Spinal cord (tissue), 10 donors: ENCODE results near the gene ADAMTS12. TPM values are rescaled to one million over a fixed set of nuclear protein-coding genes. Genes with fewer than 3 reads are reported as not detected.

Experiments
- DNase-seq, 6 donors: peaks; one replicate each; pipeline versions ENCODE4 v3.0.0 to v3.0.0-alpha.2; 2013 to 2015; ENCODE audit warnings: low spot score in 6 of 6, low read depth in 4 of 6
- H3K27ac ChIP-seq: one replicate; pipeline ENCODE4 v1.5.1; 2013; ENCODE audit warnings: low read depth, low read length, control low read depth
- H3K27me3 ChIP-seq: one replicate; pipeline ENCODE4 v1.6.1; 2013; ENCODE audit warnings: low read length; ENCODE audit not compliant: control insufficient read depth, insufficient read depth
- H3K36me3 ChIP-seq: one replicate; pipeline ENCODE4 v1.6.1; 2013; ENCODE audit warnings: low read length; ENCODE audit not compliant: control insufficient read depth, insufficient read depth
- H3K4me1 ChIP-seq: one replicate; pipeline ENCODE4 v1.6.1; 2013; ENCODE audit warnings: low read length; ENCODE audit not compliant: control insufficient read depth, insufficient read depth
- H3K4me3 ChIP-seq: one replicate; pipeline ENCODE4 v1.5.1; 2013; ENCODE audit warnings: low read depth, low read length, control low read depth
- H3K9me3 ChIP-seq: one replicate; pipeline ENCODE4 v1.6.1; 2013; ENCODE audit warnings: low read length; ENCODE audit not compliant: control insufficient read depth, insufficient read depth
- WGBS: methylation state at CpG from one replicate; pipeline ENCODE4 v1.1.5; 2013; ENCODE audit warnings: missing lambda C conversion rate; ENCODE audit not compliant: insufficient coverage; 5-methylcytosine and 5-hydroxymethylcytosine counted together
- polyA plus RNA-seq, 2 donors: library from polyadenylated mRNA; unstranded; fragments of 120-200 nt; gene quantifications; one replicate each; pipeline ENCODE4 v1.2.1, GENCODE V29; 2013; ENCODE audit not compliant: insufficient read length in 2 of 2
- total RNA-seq, 2 donors: library from RNA; depleted of rRNA in 1 of 2; stranded (reverse); fragments of 120-200 nt in 1 of 2; fragments of >200 nt in 1 of 2; gene quantifications; one replicate each; pipeline versions ENCODE4 v1.2.3 to v1.2.4, GENCODE V29; 2013 to 2014
- donor health status: healthy.

Gene ADAMTS12
- total and polyA plus RNA-seq, 4 donors = 8.1 to 44.5 (median 13.5) TPM

DNA sequence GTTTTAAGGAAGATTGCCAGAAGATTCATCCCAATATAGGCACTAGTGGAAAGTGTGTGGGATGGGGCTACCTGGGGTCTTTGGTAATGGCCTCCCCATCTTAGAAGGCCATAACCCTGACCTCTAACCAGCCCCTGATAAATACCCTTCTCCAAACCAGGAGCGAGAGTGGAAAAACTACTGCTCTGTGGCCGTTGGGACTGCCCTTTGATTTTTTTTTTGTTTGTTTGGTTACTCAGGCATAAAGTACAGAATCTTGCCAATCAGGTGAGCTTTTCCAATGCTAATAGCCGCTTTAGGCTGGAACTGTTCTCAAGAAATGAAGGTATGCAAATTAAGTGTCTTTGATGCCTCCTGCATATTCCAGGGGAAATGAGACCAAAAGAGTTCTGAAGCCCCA lies 153.7 kb downstream of the ADAMTS12 start:
- Histone ChIP-seq H3K4me3 (no peak overlapping the region), H3K9me3 (no peaks in the 10 kb centered on the region), H3K27ac (no peak overlapping the region), H3K27me3 (no peaks in the 10 kb centered on the region), H3K36me3 (no peaks in the 10 kb centered on the region), H3K4me1 (peaks cover 5% of the 10 kb centered on the region)
- DNase-seq = no peak
- WGBS = 88% methylated on average over 1 of the region's 3 CpGs

DNA sequence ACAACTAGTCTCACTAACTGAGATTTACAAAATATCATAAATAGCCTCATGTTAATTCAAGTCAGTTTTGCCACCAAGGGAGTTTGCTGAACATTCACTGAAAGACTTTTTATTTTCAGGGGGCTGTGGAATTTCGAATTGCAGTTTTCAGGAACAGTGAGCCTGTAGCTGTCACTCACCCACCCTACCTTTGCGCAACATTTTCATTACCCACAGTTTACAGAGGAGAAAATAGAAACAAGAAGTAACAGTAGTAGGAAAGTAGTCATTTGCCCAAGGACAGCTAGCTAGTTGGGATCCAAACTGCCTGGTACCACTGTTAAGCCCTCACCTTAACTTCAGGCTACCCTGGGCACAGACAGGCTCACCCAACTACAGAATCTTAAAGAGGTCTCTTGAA lies 154.1 kb downstream of the ADAMTS12 start:
- no CpG with 5 or more reads among the region's 2 CpGs for WGBS
- no peak for DNase-seq
- H3K27me3 ChIP-seq = no peaks in the 10 kb centered on the region
- H3K27ac ChIP-seq = no peak overlapping the region
- H3K9me3 ChIP-seq = no peaks in the 10 kb centered on the region
- peaks cover 5% of the 10 kb centered on the region for H3K4me1 ChIP-seq
- H3K36me3 ChIP-seq = no peaks in the 10 kb centered on the region
- no peak overlapping the region for H3K4me3 ChIP-seq

DNA sequence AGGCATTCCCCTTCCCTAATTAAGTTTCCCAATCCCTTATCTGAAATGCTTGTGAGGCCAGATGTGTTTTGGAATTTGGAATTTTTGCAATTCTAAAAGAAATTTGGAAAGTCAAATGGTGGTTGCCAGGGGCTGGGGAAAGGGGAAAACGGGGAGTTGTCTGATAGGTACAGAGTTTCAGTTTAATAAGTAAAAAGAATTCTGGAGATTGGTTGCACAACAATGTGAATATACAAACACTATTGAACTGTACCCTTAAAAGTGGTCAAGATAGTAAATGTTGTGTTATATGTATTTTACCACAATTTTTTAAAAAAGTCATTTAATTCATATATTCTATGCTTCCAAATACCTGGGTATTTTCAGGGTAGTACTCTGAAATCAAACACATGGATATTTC lies 154.5 kb downstream of the ADAMTS12 start:
- Histone ChIP-seq H3K9me3 (no peaks in the 10 kb centered on the region), H3K27me3 (no peaks in the 10 kb centered on the region), H3K27ac (no peak overlapping the region), H3K4me1 (peaks cover 5% of the 10 kb centered on the region), H3K4me3 (no peak overlapping the region), H3K36me3 (no peaks in the 10 kb centered on the region)
- DNase-seq = no peak
- WGBS = no CpG with 5 or more reads among the region's 1 CpG

DNA sequence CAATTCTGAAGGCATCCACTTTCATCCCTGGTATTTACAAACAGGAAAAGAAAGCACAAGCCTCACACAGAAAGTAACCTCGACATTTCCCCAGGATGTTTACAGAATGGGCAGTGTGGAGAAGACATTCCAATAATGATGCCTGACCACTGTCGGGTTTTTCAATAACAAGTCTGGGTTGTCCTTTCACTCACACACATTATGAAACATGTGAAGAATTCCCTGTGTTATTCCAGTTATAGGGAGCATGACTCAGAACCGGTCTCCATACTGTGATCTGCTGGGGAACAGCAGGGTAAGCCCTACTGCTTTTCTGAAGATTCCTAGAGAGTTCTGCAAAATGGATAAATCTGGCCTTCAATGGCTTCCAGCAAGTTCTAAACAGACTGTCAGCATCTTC lies 155.3 kb downstream of the ADAMTS12 start:
- WGBS = 71% methylated on average over 1 of the region's 3 CpGs
- Histone ChIP-seq H3K4me1 (peaks cover 5% of the 10 kb centered on the region), H3K4me3 (no peak overlapping the region), H3K9me3 (no peaks in the 10 kb centered on the region), H3K36me3 (no peaks in the 10 kb centered on the region), H3K27ac (no peak overlapping the region), H3K27me3 (no peaks in the 10 kb centered on the region)
- DNase-seq = no peak

DNA sequence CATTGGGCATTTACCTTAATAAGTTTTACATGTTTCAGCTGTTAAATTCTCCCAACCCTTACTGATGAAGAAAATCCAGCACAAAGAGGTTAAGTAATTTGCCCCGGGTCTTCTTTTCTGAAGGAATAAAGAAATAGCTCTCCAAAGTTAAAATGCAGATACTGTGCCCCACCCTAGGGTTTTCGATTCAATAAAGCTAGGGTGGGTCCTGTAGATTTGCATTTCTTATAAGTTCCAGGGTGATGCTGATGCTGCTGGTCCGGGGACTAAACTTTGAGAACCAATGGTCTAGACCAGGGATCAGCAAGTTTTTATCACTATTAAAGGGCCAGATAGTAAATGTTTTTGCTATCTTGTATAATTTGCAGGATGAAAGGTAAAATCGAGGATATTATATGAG lies 156.7 kb downstream of the ADAMTS12 start:
- no peak for DNase-seq
- Histone ChIP-seq H3K4me3 (no peak overlapping the region), H3K36me3 (no peaks in the 10 kb centered on the region), H3K27me3 (no peaks in the 10 kb centered on the region), H3K9me3 (no peaks in the 10 kb centered on the region), H3K27ac (no peak overlapping the region), H3K4me1 (peaks cover 3% of the 10 kb centered on the region)
- WGBS = 82% methylated on average over 2 of the region's 4 CpGs

DNA sequence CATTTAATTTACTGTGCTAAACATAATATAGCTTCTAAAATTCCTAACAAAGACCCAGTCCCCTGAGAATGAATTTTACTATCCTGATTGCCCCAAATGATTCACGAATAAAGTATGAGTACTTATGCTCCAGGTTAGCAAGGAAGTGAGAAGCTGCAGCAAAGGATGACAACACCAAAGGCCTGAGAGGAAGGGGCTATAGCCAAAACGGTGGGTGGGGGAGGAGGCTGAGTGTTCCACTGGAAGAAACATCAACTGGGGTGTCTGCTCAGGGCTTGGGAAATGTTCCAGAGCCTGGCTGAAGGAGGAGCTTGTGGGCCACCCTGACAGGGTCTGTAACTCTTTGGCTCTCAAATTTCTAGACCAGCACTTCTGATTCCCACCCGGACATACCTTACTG lies 157.3 kb downstream of the ADAMTS12 start:
- H3K9me3 ChIP-seq = no peaks in the 10 kb centered on the region
- H3K4me1 ChIP-seq = peaks cover 3% of the 10 kb centered on the region
- H3K36me3 ChIP-seq = no peaks in the 10 kb centered on the region
- no peaks in the 10 kb centered on the region for H3K27me3 ChIP-seq
- no peak overlapping the region for H3K27ac ChIP-seq
- no peak for DNase-seq
- 47% methylated on average over 2 of the region's 3 CpGs for WGBS
- H3K4me3 ChIP-seq = no peak overlapping the region

DNA sequence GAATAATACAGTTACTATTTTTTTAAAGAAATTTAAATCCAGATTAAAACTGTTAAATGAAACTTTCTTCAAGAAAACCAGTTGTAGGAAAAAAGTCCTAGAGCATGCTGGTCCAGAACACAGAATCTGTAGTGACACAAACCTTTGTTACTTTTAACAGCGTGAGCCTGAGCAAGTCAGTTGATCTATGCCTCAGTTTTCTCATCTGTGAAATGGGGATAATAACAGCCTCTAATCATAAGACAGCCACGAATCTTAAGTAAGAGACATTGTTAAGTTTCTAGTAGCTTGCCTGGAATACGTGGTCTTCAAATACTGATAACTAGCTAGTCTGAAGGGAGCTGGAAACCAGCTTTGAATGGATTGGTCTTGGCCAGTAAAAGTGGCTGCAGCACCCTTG lies 158.6 kb downstream of the ADAMTS12 start:
- Histone ChIP-seq H3K4me3 (no peak overlapping the region), H3K4me1 (peaks cover 4% of the 10 kb centered on the region)
- no peak for DNase-seq

DNA sequence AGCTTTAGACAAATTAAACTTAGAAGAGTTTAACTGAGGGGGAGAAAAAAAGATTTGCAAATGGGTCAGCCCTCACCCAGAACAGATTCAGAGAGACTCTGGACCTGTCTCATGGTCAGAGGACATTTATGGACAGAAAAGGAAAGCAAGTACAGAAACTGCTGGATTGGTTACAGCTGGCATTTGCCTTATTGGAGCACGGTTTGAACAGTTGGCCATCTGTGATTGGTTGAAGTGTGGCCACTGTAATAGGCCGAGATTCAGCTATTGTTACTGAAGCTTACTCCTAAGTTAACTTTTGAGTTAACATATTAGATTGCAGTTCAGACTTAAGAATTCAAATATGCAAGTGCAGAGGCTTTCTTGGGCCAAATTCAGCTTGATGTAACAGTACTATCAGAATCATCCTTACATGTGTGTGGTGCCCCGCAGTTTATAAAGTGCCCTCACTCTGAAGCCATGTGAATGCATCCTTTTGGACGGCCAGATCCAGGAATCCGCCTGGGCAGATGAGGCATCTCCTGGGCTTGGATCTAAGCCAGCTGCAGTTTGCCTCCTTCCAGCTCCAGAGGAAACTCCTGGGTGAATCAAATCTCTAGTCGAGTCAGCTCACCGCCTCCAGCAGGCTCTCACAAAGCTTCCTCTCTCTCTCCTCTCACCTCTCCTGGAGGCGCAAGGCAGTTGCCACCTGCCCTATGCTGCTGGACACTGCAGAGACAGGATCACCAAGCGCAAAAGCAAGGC lies 165.2 kb downstream of the ADAMTS12 start:
- peak in 1 of 6 donors; percentile 4 for DNase-seq
- Histone ChIP-seq H3K27ac (no peak overlapping the region), H3K4me1 (peaks cover 9% of the 10 kb centered on the region), H3K27me3 (no peaks in the 10 kb centered on the region), H3K36me3 (no peaks in the 10 kb centered on the region), H3K4me3 (no peak overlapping the region), H3K9me3 (no peaks in the 10 kb centered on the region)
- 76% methylated on average over 8 of the region's 9 CpGs for WGBS

More for the DNA sequence above, 158.6 kb downstream of the ADAMTS12 start:
- Histone ChIP-seq H3K36me3 (no peaks in the 10 kb centered on the region), H3K27me3 (no peaks in the 10 kb centered on the region), H3K9me3 (no peaks in the 10 kb centered on the region), H3K27ac (no peak overlapping the region)
- WGBS = 100% methylated on average over 1 of the region's 3 CpGs

DNA sequence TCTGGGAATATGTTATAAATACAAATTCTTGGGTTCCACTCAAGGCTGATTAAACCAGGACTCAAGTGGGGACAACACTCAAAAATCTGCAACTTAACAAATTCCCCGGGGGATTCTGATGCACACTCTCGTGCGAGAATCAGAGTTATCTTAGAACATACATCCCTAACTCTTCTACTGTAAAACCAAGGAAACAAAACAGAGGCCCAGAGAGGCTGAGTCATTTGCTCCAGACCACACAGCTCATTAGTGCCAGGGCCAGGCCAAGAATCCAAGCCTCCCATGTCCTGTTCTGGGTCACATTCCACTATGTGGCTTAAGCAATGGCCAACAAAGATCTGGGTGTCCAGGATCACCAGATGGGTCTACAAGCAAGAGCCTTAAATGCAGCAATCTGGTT lies 166.0 kb downstream of the ADAMTS12 start:
- H3K9me3 ChIP-seq = no peaks in the 10 kb centered on the region
- H3K27me3 ChIP-seq = no peaks in the 10 kb centered on the region
- no peak for DNase-seq
- WGBS = 100% methylated on average over 3 of the region's 3 CpGs
- H3K4me3 ChIP-seq = no peak overlapping the region
- peaks cover 9% of the 10 kb centered on the region for H3K4me1 ChIP-seq
- H3K27ac ChIP-seq = no peak overlapping the region
- H3K36me3 ChIP-seq = no peaks in the 10 kb centered on the region

DNA sequence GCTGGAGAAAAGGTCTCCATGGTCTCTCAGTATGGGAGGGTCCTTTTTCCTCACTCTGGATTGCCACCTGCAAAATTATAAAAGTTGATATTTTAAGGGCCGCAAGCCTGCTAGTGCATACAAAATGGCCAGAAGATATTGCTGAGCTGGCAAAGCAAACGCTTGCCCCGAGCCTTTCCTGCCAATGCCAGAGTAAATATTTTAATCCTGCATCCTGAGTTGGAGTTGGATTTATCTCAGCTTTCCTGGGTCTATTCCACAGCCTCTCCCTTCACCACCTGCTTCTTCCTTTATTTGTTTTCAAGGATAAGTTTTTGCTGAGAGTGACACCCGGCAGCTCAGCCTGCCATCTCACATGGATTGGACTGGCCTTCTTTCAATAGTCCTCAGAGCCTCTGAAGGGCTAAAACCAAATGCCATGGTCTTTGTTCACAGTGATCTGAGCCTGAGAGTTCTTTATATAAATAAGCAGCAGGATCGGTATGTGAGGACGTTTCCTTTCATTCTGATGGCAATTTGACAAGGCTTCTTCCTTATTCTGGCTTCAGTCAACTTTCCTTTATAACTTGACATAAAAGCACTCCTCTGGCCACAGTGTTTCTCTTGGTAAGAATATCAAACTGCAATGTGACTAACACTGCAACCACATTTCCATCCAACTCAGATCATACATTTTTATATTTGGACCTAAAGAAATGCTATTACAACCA lies 170.1 kb downstream of the ADAMTS12 start:
- H3K27ac ChIP-seq = no peak overlapping the region
- H3K36me3 ChIP-seq = no peaks in the 10 kb centered on the region
- H3K27me3 ChIP-seq = no peaks in the 10 kb centered on the region
- H3K4me3 ChIP-seq = no peak overlapping the region
- H3K4me1 ChIP-seq = peaks cover under 1% of the 10 kb centered on the region
- peak in 1 of 6 donors; percentile 67 for DNase-seq
- WGBS = 38% methylated on average over 3 of the region's 6 CpGs
- H3K9me3 ChIP-seq = no peaks in the 10 kb centered on the region
